ENCODE results near the gene TMEM131. TPM values are rescaled to one million over a fixed set of nuclear protein-coding genes. Genes with fewer than 3 reads are reported as not detected.
"Not testable (repeated sequence)": the region's sequence is repeated elsewhere in the genome, so short reads cannot be mapped to it uniquely, and the experiment has no call there.

TMEM131 gene
- total RNA-seq, 4 donors from 2014 or later = 10.3 to 39.2 (median 20.0) TPM

- Histone ChIP-seq H3K9me3 (no peaks in the 10 kb centered on the region), H3K4me1 (peaks cover 34 to 44% of the 10 kb centered on the region in 2 donors), H3K27me3 (no peaks in the 10 kb centered on the region), H3K27ac (no peak overlapping the region), H3K4me3 (no peak overlapping the region), H3K36me3 (peaks cover 0 to 19% of the 10 kb centered on the region in 2 donors)
- ATAC-seq = no peak
- intact Hi-C loops (cut with DNase I; ENCODE audit: low total_unique reads) (no loop called here), in situ Hi-C loops (cut with MboI; ENCODE audit: low sequenced_read_pairs in 4 of 4) (no loop called here)
- DNase-seq = no peak
- no peak for TF ChIP-seq POLR2A (IDR thresholded peaks at IDR 0.05)
- TF ChIP-seq, protein P1, sequence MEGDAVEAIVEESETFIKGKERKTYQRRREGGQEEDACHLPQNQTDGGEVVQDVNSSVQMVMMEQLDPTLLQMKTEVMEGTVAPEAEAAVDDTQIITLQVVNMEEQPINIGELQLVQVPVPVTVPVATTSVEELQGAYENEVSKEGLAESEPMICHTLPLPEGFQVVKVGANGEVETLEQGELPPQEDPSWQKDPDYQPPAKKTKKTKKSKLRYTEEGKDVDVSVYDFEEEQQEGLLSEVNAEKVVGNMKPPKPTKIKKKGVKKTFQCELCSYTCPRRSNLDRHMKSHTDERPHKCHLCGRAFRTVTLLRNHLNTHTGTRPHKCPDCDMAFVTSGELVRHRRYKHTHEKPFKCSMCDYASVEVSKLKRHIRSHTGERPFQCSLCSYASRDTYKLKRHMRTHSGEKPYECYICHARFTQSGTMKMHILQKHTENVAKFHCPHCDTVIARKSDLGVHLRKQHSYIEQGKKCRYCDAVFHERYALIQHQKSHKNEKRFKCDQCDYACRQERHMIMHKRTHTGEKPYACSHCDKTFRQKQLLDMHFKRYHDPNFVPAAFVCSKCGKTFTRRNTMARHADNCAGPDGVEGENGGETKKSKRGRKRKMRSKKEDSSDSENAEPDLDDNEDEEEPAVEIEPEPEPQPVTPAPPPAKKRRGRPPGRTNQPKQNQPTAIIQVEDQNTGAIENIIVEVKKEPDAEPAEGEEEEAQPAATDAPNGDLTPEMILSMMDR (IDR thresholded peaks at IDR 0.05 in 4 of 5, conservative IDR thresholded peaks at IDR 0.05 in 1 of 5) = no peak
Measured at GRCh38 chr2:97926946-97927345, 68.8 kb downstream of the TMEM131 start.

DNA sequence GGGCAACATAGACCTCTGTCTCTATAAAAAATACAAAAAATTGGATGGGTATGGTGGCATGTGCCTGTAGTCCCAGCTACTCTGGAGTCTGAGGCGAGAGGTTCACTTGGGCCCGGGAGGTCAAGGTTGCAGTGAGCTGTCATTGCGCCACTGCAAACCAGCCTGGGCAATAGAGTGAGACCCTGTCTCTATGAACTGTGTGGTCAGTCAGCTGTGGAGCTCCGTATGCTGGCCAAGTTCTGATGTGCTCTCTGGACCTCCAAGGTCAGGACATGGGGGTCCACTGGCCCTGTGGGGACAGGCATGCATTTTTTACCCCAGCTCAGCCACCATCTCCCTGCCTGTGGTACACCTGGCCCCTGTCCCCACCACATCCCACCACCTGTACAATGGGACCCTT, 71.6 kb downstream of the TMEM131 start:
- TF ChIP-seq, protein P1 (IDR thresholded peaks at IDR 0.05 in 4 of 5, conservative IDR thresholded peaks at IDR 0.05 in 1 of 5) = no peak
- no peak for TF ChIP-seq POLR2A (IDR thresholded peaks at IDR 0.05)

DNA sequence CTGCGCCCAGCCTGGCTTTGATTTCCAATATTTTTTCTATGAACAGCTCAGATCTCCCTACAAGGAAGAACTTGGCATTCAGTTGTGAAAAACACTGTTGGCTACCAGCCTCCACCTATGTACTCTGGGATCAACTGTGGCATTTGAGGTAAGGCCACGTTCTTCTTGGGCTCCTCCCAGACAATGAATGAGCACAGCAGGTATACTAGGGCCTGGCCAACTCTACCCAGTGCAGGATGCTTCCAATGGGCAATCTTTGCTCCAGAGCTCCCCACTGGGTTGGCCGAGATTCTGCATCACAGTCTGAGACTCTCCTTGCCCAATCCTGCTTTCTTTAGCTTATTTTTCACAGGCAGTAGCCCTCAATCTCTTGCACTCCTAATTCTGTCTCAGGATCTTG, 75.9 kb downstream of the TMEM131 start:
- no peak for ATAC-seq
- DNase-seq = no peak
- no peak overlapping the region for H3K4me3 ChIP-seq
- no peaks in the 10 kb centered on the region for H3K9me3 ChIP-seq
- H3K27me3 ChIP-seq = no peaks in the 10 kb centered on the region
- H3K36me3 ChIP-seq = peaks cover 0 to 13% of the 10 kb centered on the region in 2 donors
- peaks cover 16 to 30% of the 10 kb centered on the region in 2 donors for H3K4me1 ChIP-seq
- TF ChIP-seq, protein P1 (IDR thresholded peaks at IDR 0.05 in 4 of 5, conservative IDR thresholded peaks at IDR 0.05 in 1 of 5) = no peak
- no peak for TF ChIP-seq POLR2A (IDR thresholded peaks at IDR 0.05)
- H3K27ac ChIP-seq = no peak overlapping the region
- in situ Hi-C loops (cut with MboI; ENCODE audit: low sequenced_read_pairs in 4 of 4) = no loop called here
- intact Hi-C loops (cut with DNase I; ENCODE audit: low total_unique reads) = no loop called here

More for the DNA sequence above, 71.6 kb downstream of the TMEM131 start:
- H3K4me1 ChIP-seq = peaks cover 15 to 18% of the 10 kb centered on the region in 2 donors
- peaks cover 0 to 19% of the 10 kb centered on the region in 2 donors for H3K36me3 ChIP-seq
- intact Hi-C loops (cut with DNase I; ENCODE audit: low total_unique reads) (no loop called here), in situ Hi-C loops (cut with MboI; ENCODE audit: low sequenced_read_pairs in 4 of 4) (no loop called here)
- H3K9me3 ChIP-seq = no peaks in the 10 kb centered on the region
- H3K4me3 ChIP-seq = no peak overlapping the region
- no peak overlapping the region for H3K27ac ChIP-seq
- DNase-seq (no peak), ATAC-seq (no peak)
- no peaks in the 10 kb centered on the region for H3K27me3 ChIP-seq

DNA sequence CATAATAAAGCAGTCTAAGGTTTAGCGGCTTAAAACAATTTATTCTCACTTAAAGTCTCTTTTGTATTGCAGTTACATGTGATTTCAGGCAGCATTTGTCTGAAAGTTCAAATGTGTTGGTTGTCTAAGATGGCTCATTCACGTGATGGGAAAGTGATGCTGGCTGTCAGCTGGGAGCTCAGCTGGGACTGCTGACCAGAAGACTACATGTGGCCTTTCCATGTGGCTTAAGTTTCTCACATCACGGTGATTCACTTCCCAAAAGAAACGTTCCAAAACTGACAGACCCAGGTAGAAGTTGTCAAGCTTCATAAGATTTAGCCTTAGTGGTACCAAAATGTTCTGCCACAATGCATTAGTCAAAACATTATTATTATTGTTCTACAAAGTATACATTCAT, 76.9 kb downstream of the TMEM131 start:
- intact Hi-C loops (cut with DNase I; ENCODE audit: low total_unique reads) = no loop called here
- TF ChIP-seq, protein P1 (IDR thresholded peaks at IDR 0.05 in 4 of 5, conservative IDR thresholded peaks at IDR 0.05 in 1 of 5) = no peak
- TF ChIP-seq POLR2A (IDR thresholded peaks at IDR 0.05) = no peak
- peaks cover 23 to 31% of the 10 kb centered on the region in 2 donors for H3K4me1 ChIP-seq
- H3K9me3 ChIP-seq = no peaks in the 10 kb centered on the region
- peaks cover 0 to 3% of the 10 kb centered on the region in 2 donors for H3K36me3 ChIP-seq
- H3K27ac ChIP-seq = peak overlapping the region in 2 of 4 donors; percentile 10 to 33
- H3K4me3 ChIP-seq = no peak overlapping the region
- no peaks in the 10 kb centered on the region for H3K27me3 ChIP-seq
- ATAC-seq = peak; percentile 72 to 80
- in situ Hi-C loops (cut with MboI; ENCODE audit: low sequenced_read_pairs in 4 of 4) = no loop called here
- DNase-seq = peak in 1 of 2 donors; percentile 21

DNA sequence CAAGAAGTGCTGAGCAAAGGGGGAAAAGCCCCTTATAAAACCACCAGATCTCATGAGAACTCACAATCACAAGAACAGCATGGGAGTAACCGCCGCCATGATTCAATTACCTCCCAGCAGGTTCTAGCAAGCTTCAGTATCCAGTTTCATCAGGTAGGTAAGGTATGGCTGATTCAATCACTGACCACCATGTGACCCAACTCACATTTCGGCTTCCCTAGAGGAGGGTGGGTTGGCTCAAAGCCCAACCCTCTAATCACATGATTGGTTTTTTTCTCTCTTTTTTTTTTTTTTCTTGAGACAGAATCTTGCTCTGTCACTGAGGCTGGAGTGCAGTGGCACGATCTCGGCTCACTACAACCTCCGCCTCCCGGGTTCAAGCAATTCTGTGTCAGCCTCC, 78.1 kb downstream of the TMEM131 start:
- intact Hi-C loops (cut with DNase I; ENCODE audit: low total_unique reads) = not testable (repeated sequence)

More for the DNA sequence above, 78.1 kb downstream of the TMEM131 start:
- H3K4me3 ChIP-seq; ATAC-seq; H3K27me3 ChIP-seq; H3K36me3 ChIP-seq; DNase-seq; H3K9me3 ChIP-seq; in situ Hi-C loops (cut with MboI; ENCODE audit: low sequenced_read_pairs in 4 of 4): not testable (repeated sequence)
- Histone ChIP-seq H3K4me1 (peaks cover 24 to 33% of the 10 kb centered on the region in 2 donors), H3K27ac (peak overlapping the region in 1 of 4 donors; percentile 33)
